Stimulated activated CD8-positive, alpha-beta memory T cell treated with anti-CD3 and anti-CD28 coated beads, Interleukin-4, amount 100 ng/mL, for 1 hour (primary cell): ENCODE results near the gene ST14.

ENCODE experiments used
- DNase-seq, 2 donors: peaks; one replicate each; pipeline ENCODE4 v3.0.0-alpha.2; 2020; ENCODE audit warnings: low read depth in 2 of 2, low spot score in 1 of 2

Gene ST14

DNA sequence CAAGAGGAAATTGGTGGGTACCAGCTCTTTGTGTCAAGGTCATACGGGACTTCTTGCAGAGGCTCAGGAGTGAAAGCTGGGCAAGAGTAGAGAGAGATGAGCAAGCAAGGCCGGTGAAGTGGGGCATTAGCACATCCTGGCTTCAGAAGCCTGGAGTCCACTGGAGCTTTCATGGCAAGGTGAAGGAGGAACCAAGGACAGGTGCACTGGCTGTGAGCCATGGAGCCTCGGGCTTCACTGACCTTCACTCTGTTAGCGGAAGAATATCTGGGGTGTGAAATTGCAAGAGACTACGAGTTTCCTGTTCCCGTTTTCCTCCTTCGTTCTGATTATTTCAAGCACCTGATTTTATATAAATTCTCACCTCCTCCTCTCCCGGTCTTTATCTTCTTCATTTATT is 25.9 kb upstream of the ST14 start:
- no peak for DNase-seq

DNA sequence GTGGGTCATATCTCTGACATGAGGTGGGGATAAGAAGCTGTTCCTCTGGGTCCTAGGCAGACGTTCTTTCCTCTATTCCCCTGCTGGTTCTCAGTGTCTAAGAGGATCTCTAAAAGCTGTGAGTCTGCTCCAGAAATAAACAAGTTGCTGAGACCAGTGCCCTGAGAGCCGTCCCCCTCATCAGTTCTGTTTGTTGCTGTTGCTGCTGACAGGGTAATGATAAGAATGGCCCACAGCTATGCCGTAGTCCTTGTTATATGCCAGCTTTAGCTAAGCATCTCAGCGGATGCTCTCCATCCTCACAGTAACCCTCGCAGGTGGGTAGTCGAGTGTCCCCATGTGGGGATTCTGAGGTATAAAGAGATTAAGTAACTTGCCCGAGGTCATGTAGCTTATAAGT is 23.5 kb upstream of the ST14 start:
- DNase-seq, result no peak

DNA sequence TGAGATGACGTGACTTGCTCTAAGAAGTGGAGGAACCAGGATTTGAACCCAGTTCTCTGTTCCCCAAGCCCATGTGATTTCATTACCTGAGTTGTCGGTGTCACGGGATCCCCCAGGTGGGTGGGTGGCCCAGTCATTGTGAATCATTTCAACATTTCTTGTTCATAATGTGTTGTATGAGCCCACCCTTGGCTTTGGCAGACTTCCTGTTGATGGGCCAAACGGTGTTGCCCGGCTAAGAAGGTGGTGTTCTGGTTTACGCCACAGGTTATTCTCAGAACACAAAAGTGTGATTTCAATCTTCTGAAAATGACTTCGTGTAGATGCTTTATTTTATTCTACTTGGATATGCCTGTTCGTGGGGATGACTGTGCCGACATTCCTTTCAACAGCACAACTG is 21.6 kb upstream of the ST14 start:
- no peak for DNase-seq

DNA sequence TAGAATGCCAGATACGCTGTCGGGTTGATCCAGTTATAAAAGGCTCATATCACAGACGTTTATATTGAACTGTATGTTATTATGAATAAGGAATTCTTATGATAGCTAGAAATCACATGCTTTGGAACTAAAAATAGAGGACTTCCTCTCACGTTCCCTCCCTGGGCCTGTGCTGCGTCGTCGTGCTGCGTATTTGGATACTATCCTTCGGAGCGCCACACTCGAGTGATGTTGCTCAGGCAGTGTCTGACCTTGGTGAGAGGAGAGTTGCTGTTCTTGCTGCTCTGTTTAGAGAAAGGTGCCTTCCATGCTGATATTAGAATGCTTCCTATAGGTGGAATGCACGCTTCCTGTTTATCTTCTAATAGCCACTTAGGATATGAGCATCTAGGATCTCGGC is 20.2 kb upstream of the ST14 start:
- DNase-seq, result no peak

DNA sequence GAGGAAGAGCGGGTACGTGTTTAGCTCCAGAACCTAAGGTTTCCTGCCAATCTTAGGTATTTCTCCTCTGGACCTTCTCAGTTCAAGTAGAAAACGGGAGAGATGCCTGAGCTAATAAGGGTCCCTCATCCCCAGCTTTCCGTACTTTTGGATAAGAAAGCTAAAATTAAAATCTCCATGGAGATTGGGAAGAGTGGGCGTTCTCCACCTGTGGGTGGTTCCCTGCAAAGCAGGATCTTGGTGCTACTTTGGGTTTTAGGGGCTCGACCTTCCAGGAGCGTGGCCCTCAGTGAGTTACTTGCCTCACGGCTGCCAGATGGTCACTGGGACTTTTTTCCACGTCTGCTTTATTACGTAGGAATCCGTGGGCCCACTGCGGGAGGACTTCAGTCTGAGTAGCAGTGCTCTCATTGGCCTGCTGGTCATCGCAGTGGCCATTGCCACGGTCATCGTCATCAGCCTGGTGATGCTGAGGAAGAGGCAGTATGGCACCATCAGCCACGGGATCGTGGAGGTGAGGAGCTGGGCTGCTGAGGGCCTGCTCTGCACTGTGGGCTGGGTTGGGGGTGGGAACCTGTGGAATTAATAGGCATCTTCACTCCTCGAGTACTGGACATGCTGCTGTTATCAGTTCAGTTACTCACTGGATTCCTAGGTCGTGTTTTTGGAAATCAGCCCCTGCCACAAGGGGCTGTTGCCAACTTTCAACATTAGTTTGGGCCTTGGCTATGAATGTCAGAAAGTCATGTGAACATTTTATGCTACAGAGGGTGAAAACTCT is 17.8 kb upstream of the ST14 start:
- DNase-seq, result no peak

DNA sequence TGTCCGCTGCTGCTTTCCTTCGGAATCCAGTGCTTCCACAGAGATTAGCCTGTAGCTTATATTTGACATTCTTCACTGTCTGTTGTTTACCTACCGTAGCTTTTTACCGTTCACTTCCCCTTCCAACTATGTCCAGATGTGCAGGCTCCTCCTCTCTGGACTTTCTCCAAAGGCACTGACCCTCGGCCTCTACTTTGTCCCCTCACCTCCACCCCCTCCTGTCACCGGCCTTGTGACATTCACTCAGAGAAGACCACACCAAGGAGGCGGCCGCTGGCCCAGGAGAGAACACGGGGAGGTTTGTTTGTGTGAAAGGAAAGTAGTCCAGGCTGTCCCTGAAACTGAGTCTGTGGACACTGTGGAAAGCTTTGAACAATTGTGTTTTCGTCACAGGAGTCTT is 15.4 kb upstream of the ST14 start:
- no peak for DNase-seq

DNA sequence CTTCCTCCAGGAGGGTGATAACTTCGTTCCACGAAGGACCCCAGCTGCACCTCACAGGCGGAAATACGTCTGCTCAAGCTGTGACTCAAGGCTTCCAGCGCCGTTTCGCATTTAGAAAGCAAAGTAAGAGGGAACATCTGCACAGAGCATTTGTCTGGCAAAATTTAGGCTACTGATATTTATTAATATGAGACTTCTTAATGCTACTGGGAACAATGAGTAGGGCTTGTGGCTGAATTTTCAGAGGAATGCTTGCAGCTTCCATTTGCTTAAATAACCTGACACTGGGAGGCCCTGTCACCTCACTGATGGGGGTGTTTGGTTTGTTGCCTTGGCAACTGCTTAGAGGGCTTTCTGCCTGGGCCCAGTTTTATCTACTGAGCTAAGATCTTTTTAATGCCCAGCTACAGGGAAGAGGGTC is 14.7 kb upstream of the ST14 start:
- DNase-seq, result no peak

DNA sequence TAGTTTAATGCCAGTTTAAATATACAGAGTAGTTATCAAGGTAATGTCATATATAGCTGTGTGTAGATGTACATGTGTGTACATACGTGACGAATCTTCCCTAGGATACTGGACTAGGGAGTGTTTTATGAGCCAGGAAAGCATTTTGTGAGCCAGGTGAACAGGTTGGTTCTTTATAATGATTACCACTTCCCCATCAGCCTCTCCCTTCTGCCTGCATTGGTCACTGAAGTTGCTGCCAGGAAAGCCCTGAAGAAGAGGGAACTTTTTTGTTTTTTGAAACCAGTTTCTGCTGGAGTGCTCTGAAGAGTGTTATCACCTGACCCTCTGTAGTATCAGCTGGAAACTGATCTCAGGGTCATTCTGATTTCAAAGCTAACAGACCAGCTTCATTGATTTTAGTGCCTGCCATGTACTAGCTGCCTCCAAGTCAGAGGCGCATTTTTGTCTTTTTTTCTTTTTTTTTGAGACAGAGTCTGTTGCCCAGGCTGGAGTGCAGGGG is 14.2 kb upstream of the ST14 start:
- DNase-seq, result no peak

DNA sequence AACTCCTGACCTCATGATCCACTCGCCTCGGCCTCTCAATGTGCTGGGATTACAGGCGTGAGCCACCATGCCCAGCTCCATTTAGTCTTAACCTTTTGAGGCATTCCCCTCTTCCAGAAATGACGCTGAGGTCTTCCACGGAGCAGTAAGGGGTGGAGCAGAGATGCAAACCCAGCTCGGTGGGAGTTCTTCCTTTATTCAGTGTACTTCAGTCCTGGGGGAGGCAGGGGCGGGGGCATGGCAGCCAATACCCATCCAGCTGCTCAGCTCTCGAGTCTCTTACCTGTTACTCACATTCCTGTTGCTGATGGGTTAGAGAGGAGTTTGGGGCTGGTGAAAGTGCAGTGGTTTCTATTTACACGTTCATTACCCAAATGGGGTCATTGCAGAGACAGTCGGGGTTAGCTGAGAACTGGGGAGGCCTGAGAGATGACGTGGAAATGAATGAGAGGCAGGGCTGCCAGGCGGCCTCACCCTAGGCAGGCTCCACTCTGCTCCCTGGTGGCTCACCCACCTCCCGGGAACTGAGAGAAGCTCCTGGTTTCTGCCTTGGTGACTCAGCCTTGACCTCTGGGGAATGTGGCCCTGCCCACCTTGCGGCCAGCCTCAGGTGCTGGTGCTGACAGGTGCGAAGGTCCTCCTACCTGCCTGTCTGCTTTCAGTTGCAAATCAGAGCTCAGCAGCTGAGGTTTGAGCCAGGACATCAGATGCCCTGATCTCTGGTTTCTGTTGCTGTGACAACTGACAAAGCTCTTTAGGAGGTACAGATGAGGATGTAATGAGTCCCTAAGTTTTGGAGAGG is 13.4 kb upstream of the ST14 start:
- no peak for DNase-seq

DNA sequence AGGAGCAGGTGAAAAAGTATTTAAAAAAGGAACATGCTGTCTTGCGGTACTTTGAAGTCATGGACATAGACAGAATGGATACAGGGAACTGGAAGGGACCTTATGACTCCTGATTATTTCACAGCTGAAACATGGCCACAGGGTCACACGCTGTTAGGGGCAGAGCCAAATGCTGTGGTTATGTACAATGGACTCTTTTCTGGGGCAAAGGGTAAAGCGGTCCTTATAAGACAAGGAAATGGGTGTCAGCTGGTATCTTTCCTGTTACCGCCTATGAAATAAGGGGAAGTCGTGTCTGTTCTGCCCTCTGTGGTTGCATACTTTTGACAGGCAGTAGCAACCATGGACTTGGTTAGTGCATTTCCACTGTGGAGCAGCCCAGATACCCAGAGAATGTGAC is 12.8 kb upstream of the ST14 start:
- no peak for DNase-seq

DNA sequence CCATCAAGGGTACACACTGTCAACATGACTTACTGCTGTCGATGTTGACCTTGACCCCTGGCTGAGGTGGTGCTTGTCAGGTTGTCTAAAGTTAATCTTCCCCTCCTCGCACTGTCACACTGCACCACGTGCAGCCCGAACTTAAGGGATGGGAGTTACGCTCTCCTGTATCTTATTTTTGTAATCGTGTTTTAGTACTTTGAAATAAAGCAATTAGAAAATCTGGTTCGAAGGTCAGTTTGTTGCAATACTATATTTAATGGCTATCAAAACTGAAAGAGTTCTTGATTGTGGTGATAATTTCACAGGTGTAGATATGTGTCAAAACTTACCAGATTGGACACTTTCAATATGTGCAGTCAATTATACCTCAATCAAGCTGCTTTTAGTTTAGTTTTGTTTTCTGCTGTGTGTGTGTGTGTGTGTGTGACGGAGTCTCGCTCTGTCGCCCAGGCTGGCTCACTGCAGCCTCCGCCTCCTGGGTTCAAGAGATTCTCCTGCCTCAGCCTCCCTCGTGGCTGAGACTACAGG is 10.7 kb upstream of the ST14 start:
- no peak for DNase-seq

DNA sequence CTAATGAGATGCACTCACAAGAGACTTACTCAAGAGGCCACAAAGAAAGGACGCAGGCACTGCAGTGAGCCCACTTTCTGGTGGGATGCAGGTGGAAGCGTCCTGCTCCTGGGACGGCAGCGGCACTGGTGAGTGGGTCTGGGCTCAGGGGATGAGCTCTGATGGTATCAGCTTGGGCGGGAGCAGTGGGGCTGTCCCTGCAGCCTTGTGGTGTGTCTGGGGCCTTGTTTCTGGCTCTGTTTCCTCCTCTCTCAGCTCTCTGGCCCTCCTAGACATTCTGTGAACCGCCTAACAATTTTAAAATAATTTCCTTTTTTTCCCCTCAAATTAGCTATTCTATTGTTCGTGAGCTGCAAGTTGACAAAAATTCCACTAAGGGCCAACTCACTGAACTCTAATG is 8.8 kb upstream of the ST14 start:
- DNase-seq, result no peak

DNA sequence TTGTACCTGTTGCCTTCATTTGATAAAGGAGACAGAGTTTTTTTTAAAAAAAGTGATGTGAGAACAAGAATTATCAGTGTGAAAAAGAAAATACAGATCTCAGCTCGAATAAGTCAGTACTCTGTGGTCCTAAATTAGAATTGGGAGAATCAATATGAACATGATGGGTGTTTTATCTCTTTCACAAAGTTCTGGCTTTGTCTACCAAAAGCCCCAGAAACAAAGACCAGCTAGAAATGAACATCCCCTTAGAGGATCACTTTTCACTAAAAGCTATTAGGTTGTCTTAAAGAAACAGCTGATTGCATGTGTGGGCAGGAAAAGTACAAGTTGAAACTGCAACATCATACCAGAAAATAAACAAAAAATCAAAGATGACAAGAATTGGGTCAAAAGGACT is 8.4 kb upstream of the ST14 start:
- DNase-seq, result no peak

DNA sequence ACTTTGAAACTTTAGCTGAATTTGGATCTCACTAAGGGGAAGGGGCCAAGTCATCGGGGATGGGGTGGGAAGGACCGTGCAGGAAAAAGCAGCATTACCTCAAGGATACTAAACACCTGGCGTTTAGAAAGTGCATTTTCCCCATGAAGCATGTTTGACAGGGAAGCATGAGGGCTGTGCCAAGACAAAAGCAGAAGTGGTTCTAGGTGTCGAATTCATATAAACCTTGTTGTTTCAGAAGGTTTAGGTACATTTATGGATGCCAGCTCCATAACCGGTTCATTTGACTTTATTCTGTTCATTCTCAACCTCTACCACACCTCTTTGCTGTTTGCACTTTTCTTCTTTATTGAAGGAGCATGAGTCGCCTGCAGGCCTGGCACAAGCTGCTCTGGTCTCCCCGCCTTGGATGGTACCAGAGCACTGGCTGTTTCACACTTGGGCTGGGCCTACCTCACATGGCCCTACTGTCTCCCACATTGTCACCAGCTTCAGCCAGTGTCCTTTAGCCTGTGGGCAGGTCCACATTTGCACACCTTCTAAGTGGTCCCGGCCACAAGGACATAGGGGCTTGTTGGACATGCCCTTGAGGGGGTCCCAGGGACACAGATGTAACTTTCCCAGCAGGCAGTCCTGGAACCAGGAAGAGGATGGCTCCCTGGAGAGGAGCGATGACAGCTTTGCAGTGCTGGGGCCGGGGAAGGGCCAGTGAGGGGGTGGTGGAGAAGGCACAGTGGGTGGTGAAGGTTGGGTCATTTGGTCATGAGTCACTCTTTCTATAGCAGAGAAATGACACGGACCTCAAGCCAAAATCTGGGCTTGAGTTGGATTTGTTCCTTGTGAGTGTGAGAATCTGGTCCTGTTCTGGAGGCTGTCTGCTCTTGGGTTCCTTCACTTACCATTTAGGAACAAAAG is 3.2 kb upstream of the ST14 start:
- no peak for DNase-seq

DNA sequence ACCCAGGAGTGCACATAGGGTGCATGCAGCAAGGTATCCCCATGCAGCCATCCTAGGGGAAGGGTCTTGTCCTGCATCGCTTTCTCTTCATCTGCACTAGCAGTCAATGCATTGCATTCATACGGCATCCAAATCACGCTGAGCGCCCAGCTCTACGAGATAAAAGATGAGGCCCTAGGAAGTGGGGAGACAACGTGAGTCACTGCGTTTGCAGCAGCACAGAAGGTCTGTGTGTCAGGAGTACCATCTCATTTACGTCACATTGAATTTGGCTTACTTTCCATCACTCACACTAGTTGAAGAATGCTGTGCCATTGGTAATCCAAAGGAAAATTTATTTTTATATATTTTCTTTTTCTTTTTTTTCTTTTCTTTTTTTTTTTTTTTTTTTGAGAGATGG is 2.5 kb upstream of the ST14 start:
- no peak for DNase-seq

DNA sequence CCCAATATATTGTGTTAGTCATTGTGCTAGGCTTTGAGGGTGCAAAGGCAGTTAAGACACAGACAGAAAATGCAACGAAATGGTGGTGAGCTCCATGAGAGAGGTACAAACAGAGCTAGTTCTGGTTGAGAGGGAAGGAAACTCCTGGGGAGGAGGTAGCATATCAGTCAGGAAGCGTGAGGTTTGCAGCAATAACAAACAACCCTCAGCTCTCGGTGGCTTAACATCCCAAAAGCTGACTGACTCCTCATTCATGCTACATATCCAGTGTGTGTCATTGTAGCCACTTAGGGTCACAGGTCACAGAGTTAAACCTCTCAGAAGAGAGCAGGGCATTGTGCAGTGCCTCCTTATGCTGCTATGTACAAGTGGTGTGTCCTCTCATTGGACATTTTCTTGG is 1.7 kb upstream of the ST14 start:
- no peak for DNase-seq

DNA sequence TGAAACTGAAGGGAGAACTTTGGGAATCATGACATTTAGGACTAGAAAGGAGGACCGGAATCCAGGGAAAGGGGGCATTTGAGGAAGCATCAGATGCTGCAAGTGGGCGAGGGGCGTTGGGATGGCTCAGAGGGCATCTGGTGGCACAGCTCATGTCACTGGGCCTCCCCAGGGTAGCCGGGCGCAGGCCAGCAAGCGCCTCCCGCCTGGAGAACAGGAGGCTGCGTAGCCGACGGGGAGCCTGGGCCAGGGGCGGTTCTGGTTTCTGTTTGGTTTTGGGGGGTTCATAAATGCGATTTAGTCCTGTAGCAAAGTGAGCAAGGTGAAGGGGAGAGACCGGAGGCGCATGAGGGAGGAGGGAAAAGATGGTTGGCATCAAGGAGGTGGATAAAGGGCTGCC is 443 bp upstream of the ST14 start:
- DNase-seq, result no peak

DNA sequence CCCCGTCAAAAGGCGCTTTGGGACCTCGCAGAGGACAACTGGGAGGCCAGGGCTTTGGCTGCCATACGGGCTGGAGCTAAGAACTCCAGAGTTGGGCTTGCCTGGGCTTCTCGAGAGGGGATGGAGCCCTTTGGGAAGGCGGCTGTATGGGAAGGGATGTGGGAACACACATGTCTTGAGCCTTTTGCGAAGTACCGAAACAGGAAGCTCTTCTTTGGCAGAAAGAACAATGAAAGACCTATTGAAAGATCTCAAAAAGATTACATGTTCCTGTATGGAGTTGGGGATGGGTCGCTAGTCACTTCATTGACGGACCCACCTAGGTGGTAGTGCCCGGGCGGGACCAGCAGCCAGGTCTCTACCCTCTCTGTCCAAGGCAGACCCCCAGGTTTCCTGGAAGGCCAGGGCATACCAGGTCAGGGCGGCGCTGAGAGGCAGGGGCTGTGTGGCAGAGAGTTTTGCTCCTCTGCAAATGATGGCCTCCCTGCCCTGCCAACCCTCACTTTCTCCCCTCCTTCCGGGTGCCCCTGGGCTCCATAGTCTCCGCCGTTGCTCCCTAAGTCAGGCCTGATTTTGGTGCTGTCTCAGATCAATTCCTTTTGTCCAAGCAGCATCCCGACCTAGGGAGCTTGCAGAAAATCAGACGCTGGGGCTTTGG is 1.0 kb downstream of the ST14 start:
- no peak for DNase-seq

DNA sequence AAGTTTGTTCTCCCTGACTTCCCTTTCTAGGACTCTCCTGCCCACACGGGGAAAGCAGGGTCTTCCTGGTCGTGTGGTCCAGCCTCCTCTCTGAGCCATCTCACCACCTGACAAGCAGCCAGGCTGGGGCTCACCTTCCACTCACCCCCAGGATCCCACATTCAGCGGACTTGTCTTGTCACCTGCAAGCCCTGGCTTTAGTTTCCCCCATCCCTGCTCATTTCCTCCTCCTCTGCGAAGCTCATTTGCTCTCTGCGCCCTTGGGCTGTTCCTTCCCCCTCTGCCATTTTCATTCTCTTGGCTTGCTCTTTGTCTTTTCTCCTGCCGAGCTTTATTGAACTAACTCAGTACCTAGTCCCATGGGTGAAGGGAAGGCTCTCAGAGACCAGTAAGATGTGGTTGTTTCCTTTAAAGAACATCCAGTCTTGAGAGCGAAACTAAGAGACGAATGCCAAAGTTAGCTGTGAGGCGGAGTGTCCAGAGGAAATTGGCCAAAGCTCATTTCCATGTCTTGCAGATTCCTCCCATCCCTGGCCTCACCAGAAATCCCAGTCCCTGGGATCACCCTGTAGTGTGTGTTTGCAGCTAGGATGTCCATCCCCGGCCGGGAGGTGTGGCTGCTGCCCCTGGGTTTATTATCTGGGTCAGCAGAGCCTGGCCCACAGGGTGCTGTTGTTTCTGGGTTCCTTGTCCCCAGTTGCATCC is 2.0 kb downstream of the ST14 start:
- no peak for DNase-seq

DNA sequence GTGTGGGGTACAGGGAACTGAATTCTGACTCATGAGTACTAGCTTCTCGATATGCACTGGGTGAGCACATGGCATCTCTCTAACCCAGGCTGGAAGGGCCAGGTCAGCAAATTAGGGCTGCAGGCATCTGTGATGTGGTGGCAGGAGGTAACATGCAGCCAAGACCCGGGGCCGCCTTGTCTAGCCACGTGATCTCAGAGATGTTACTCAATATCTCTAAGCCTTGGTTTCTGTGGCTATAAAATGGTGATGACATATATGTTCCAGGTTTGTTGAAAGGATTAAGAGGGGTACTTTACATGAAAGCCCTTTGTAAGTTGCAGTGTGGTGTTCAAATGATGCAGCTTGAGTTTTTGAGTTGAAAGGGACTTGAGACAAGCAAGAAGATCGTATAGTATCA is 3.2 kb downstream of the ST14 start:
- no peak for DNase-seq
